GM12891 (cell line): ENCODE measurements around the gene CDH4.

ENCODE experiments used
- PAX5 ChIP-seq: IDR thresholded peaks from 2 replicates; pipeline ENCODE4 v1.6.1; 2011; ENCODE audit warnings: low read length, moderate library complexity, mild to moderate bottlenecking; ENCODE audit not compliant: insufficient read depth, severe bottlenecking
- POLR2A ChIP-seq: IDR thresholded peaks from 2 replicates; pipeline ENCODE4 v1.6.1; 2011; ENCODE audit warnings: low read depth, low read length, control low read depth
- POLR2AphosphoS5 ChIP-seq: IDR thresholded peaks from 2 replicates; pipeline ENCODE4 v1.6.1; 2011; ENCODE audit warnings: low read depth, low read length, control low read depth
- SPI1 ChIP-seq: IDR thresholded peaks from 2 replicates; pipeline ENCODE4 v1.6.1; 2011; ENCODE audit warnings: low read depth, low read length, control low read depth
- TAF1 ChIP-seq: IDR thresholded peaks from 2 replicates; pipeline ENCODE4 v1.6.1; 2011; ENCODE audit warnings: low read depth, low read length, control low read depth

DNA sequence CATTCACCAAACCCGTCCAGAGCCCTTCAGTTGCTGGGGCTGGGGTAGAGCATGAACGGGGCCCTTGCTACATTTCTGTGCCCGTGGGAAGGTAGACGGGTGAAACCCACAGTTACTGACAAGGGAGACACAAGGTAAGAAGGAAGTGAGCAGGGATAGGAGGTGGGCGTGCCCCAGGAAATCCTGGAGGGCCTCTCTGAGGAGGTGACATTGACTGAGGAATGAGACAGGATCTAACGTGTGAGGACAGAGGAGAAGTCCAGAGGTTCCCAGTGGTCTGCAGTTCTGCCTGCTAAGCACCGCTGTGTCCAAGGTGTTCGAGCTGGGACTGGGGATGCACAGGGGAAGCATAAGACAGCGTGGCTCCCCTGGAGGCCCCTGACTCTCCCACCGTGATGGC lies 378.8 kb downstream of the CDH4 start:
- TF ChIP-seq POLR2A: no peak
- TF ChIP-seq SPI1: no peak
- TF ChIP-seq POLR2AphosphoS5: no peak
- TF ChIP-seq TAF1: no peak
- no peak for TF ChIP-seq PAX5
